HepG2 (cell line): ENCODE results near the gene ZMYND8. TPM values are rescaled to one million over a fixed set of nuclear protein-coding genes. Genes with fewer than 3 reads are reported as not detected.

Experiments
- CBX2 ChIP-seq, 2 experiments: fragments of 200-600 bp in 1 of 2; sonication (generic); formaldehyde crosslinking in 1 of 2; IDR thresholded peaks; 2 replicates each; pipeline versions ENCODE4 v1.7.0 to v1.8.1; 2018 to 2022; ENCODE audit warnings: low read depth in 2 of 2, low read length in 1 of 2, mild to moderate bottlenecking in 1 of 2, missing genetic modification reagents in 1 of 2
- CENPBD1 ChIP-seq: sonication (generic); formaldehyde crosslinking; IDR thresholded peaks from 2 replicates; pipeline ENCODE4 v1.8.0; 2022; ENCODE audit warnings: missing genetic modification reagents, low read depth, mild to moderate bottlenecking, borderline replicate concordance
- HOXA5 ChIP-seq: sonication (generic); formaldehyde crosslinking; IDR thresholded peaks from 2 replicates; pipeline ENCODE4 v1.4.0; 2020; ENCODE audit warnings: missing genetic modification reagents
- LCORL ChIP-seq, 2 experiments: fragments of 450-650 bp in 1 of 2; sonication (generic) in 1 of 2; formaldehyde crosslinking in 1 of 2; IDR thresholded peaks; 2 replicates each; pipeline versions ENCODE4 v1.5.0 to v1.6.1; 2017 to 2020; ENCODE audit warnings: antibody characterized with exemption in 1 of 2, missing genetic modification reagents in 1 of 2
- NFE2L2 ChIP-seq: fragments of 150-350 bp; IDR thresholded peaks from 2 replicates; pipeline ENCODE4 v1.6.1; 2014; ENCODE audit warnings: low read length
- NR2F6 ChIP-seq, 2 experiments: IDR thresholded peaks; 2 replicates each; pipeline ENCODE4 v1.6.1; 2016; ENCODE audit warnings: antibody characterized with exemption in 1 of 2, mild to moderate bottlenecking in 1 of 2
- RAD21 ChIP-seq: fragments of 450-650 bp; formaldehyde crosslinking; IDR thresholded peaks from 2 replicates; pipeline ENCODE4 v1.5.0; 2020; ENCODE audit warnings: mild to moderate bottlenecking
- ZBTB42 ChIP-seq: sonication (generic); formaldehyde crosslinking; IDR thresholded peaks from 2 replicates; pipeline ENCODE4 v1.5.0; 2020; ENCODE audit warnings: mild to moderate bottlenecking, missing genetic modification reagents
- ZHX2 ChIP-seq, 2 experiments: sonication (generic) in 1 of 2; formaldehyde crosslinking in 1 of 2; IDR thresholded peaks; 2 replicates each; pipeline versions ENCODE4 v1.6.1 to v1.9.0; 2014 to 2022; ENCODE audit warnings: antibody characterized with exemption in 1 of 2, borderline replicate concordance in 1 of 2, inconsistent platforms in 1 of 2, low read depth in 1 of 2, missing genetic modification reagents in 1 of 2
- ZNF292 ChIP-seq: sonication (generic); formaldehyde crosslinking; IDR thresholded peaks from 2 replicates; pipeline ENCODE4 v1.8.1; 2022; ENCODE audit warnings: mild to moderate bottlenecking, low read depth, missing genetic modification reagents, borderline replicate concordance
- ZNF644 ChIP-seq: IDR thresholded peaks from 2 replicates; pipeline ENCODE4 v1.6.1; 2016; ENCODE audit warnings: low read depth
- ZNF761 ChIP-seq: sonication (generic); formaldehyde crosslinking; conservative IDR thresholded peaks from 2 replicates; pipeline ENCODE4 v1.4.0; 2020; ENCODE audit warnings: mild to moderate bottlenecking, missing genetic modification reagents
- ZNF770 ChIP-seq: sonication (generic); formaldehyde crosslinking; IDR thresholded peaks from 2 replicates; pipeline ENCODE4 v1.5.0; 2020; ENCODE audit warnings: mild to moderate bottlenecking, missing genetic modification reagents
- ZSCAN31 ChIP-seq: sonication (generic); formaldehyde crosslinking; IDR thresholded peaks from 2 replicates; pipeline ENCODE4 v1.5.0; 2020; ENCODE audit warnings: low read depth, mild to moderate bottlenecking, missing genetic modification reagents
- polyA plus RNA-seq, 8 experiments: library from polyadenylated mRNA; depleted of rRNA in 3 of 8; stranded (reverse) in 7 of 8; unstranded in 1 of 8; fragments of >200 nt; fragmentation: Illumina TruSeq in 4 of 8; extraction: Trizol in 4 of 8; gene quantifications; 2 replicates each; pipeline versions ENCODE4 v1.2.1 to v1.2.3, GENCODE V29; 2011 to 2016; ENCODE audit warnings: low read depth in 4 of 8, missing spikeins in 1 of 8, mixed read lengths in 1 of 8; ENCODE audit not compliant: insufficient read depth in 1 of 8
- total RNA-seq, 5 experiments: library from RNA; depleted of rRNA; stranded (reverse); fragments of >200 nt; fragmentation: Illumina TruSeq; extraction: Trizol; gene quantifications; 2 replicates each; pipeline ENCODE4 v1.2.3, GENCODE V29; 2016; ENCODE audit warnings: low read depth in 1 of 5
- TF ChIP-seq, protein P1 (sequence below): sonication (generic); formaldehyde crosslinking; IDR thresholded peaks from 2 replicates; pipeline ENCODE4 v1.8.0; 2022; ENCODE audit warnings: missing genetic modification reagents, mild to moderate bottlenecking, borderline replicate concordance
- TF ChIP-seq, protein P2 (sequence below): sonication (generic); formaldehyde crosslinking; conservative IDR thresholded peaks from 2 replicates; pipeline ENCODE4 v1.4.0; 2020; ENCODE audit warnings: missing genetic modification reagents

ZMYND8 gene
- total and polyA plus RNA-seq, 2 of the 13 experiments (the other 11 are each of a cell fraction or from before 2014, with no cell fraction given) = 53.9 to 84.7 TPM

DNA sequence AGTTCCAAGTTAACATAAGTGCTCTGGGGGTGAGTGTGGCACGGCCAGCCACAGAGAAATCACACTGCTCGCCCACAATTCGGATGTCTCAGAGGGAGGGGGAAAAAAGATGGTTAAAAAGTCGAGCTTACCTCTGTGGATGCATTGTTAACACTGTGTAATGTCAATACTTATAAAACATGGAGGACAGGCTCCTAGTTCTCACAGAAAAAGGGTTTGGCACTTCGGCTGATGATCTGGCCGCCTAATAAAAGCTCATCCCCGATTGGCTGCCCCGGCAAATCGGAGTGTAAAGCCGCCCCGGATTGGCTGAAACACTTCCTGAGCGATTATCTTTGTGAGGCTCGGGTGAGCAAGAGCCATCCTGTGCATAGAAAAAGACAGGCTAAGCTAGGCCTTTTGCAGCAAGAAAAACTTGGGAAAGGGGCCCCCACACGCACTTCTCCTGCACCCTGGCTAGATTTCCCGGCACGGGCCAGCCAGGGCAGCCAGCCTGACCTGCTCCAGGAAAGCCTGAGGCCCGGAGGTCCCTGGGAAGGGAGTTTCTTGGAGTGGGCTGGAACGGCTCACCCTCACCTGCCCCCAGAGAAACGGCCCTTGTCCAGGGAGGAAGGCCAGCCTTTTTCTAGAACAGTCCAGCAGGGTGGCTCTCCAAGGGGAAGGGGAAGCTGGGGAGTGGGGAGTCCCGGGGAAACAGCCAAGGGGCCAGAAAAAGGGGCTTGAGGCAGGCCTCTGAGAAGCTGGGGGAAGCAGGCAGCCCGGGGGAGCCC lies at the start of gene ZMYND8 (continued):
- TF ChIP-seq ZNF292 (CRISPR knock-in tag) (no peak), ZSCAN31 (CRISPR knock-in tag) (peak; percentile 77; the same call in 1 of the 2 replicates), ZBTB42 (CRISPR knock-in tag) (0 out of 2 replicates have a peak, but pooled peaks have one; percentile 27), RAD21 (CRISPR knock-in tag) (no peak; the same call in 1 of the 2 replicates), NR2F6 (IDR thresholded peaks at IDR 0.05) (no peak), NR2F6 (CRISPR knock-in tag; IDR thresholded peaks at IDR 0.05) (no peak), CBX2 (IDR thresholded peaks at IDR 0.05; ENCODE audit: low read depth, low read length) (no peak), CBX2 (CRISPR knock-in tag; IDR thresholded peaks at IDR 0.05; ENCODE audit: low read depth) (0 out of 2 replicates have a peak, but pooled peaks have one; percentile 18), ZHX2 (IDR thresholded peaks at IDR 0.05; ENCODE audit: low read depth) (no peak), ZHX2 (CRISPR knock-in tag; IDR thresholded peaks at IDR 0.05; ENCODE audit: borderline replicate concordance) (no peak), ZNF761 (no peak), HOXA5 (CRISPR knock-in tag) (no peak), LCORL (IDR thresholded peaks at IDR 0.05) (no peak), LCORL (CRISPR knock-in tag; IDR thresholded peaks at IDR 0.05) (no peak), CENPBD1 (CRISPR knock-in tag) (no peak), ZNF770 (no peak), NFE2L2 (no peak), ZNF644 (CRISPR knock-in tag) (peak; percentile 64; the same call in 1 of the 2 replicates)
- TF ChIP-seq, protein P1, sequence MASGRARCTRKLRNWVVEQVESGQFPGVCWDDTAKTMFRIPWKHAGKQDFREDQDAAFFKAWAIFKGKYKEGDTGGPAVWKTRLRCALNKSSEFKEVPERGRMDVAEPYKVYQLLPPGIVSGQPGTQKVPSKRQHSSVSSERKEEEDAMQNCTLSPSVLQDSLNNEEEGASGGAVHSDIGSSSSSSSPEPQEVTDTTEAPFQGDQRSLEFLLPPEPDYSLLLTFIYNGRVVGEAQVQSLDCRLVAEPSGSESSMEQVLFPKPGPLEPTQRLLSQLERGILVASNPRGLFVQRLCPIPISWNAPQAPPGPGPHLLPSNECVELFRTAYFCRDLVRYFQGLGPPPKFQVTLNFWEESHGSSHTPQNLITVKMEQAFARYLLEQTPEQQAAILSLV = no peak
- TF ChIP-seq, protein P2, sequence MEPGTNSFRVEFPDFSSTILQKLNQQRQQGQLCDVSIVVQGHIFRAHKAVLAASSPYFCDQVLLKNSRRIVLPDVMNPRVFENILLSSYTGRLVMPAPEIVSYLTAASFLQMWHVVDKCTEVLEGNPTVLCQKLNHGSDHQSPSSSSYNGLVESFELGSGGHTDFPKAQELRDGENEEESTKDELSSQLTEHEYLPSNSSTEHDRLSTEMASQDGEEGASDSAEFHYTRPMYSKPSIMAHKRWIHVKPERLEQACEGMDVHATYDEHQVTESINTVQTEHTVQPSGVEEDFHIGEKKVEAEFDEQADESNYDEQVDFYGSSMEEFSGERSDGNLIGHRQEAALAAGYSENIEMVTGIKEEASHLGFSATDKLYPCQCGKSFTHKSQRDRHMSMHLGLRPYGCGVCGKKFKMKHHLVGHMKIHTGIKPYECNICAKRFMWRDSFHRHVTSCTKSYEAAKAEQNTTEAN = no peak; the same call in 1 of the 2 replicates
